Measurements from ENCODE around the gene QRFPR. TPM values are rescaled to one million over a fixed set of nuclear protein-coding genes. Genes with fewer than 3 reads are reported as not detected.

The QRFPR gene
- total and polyA plus RNA-seq, 2 of the 8 experiments (the other 6 are each of a cell fraction or from before 2014, with no cell fraction given), result 1.0 to 2.9 TPM

DNA sequence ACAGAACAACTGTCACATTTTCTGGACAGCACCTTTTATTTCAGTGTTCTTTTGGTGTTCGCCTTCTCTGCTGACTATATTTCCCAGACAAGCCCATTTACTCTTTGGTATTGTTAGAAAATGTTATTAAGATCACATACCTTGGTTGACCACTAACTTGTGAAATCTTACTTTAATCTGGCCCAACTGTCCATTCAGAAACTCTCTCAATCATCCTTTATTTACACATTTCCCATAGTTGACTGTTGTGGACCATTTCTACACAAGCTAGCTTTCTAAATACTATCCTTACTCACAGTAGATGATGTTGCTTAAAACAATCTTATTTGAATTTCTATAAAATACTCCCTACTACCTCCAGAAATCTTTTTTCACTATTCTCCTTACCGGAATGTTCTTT, 64.7 kb downstream of the QRFPR start:
- H3K79me1 ChIP-seq (ENCODE audit: low read depth, low read length), result no peaks in the 10 kb centered on the region
- no peak overlapping the region for H3K9ac ChIP-seq (replicated peaks in 1 of 4; ENCODE audit: extremely low read depth in 1 of 4, low read depth in 3 of 4, low read length in 3 of 4)
- no peaks in the 10 kb centered on the region for H3K9me3 ChIP-seq (ENCODE audit: insufficient read depth in 2 of 2, low read depth in 1 of 2, low read length in 1 of 2)
- POLR2A ChIA-PET (ENCODE audit: partially characterized antibody), result no interaction called here
- H2AFZ ChIP-seq (ENCODE audit: low read length), result no peak overlapping the region
- H4K8ac ChIP-seq (ENCODE audit: extremely low read depth, insufficient read depth, low read length), result no peak overlapping the region
- no peak overlapping the region for H3K23ac ChIP-seq (ENCODE audit: insufficient read length)
- H2BK5ac ChIP-seq (ENCODE audit: low read depth, low read length), result no peak overlapping the region
- no peak overlapping the region for H3K56ac ChIP-seq (replicated peaks; ENCODE audit: insufficient read length, low read depth, low read length)
- H3K27me3 ChIP-seq (replicated peaks in 1 of 4; ENCODE audit: control insufficient read depth in 3 of 4, extremely low read depth in 1 of 4, insufficient read depth in 3 of 4, low read length in 3 of 4), result no peaks in the 10 kb centered on the region
- H3K27ac ChIP-seq (ENCODE audit: low read depth, low read length), result no peak overlapping the region
- no peak overlapping the region for H3K4me3 ChIP-seq (ENCODE audit: extremely low read depth in 1 of 4, insufficient read depth in 2 of 4, low read depth in 3 of 4, low read length in 4 of 4)
- H3K18ac ChIP-seq (ENCODE audit: extremely low read depth, low read length), result no peak overlapping the region
- no peaks in the 10 kb centered on the region for H4K20me1 ChIP-seq (replicated peaks in 1 of 2; ENCODE audit: control insufficient read depth in 1 of 2, insufficient read depth in 2 of 2, low read length in 2 of 2)
- FAIRE-seq (no peak), DNase-seq (ENCODE audit: low read depth in 1 of 2, low spot score in 2 of 2) (no peak)
- no peak overlapping the region for H2BK120ac ChIP-seq (replicated peaks; ENCODE audit: low read depth, low read length)
- no peak overlapping the region for H2BK15ac ChIP-seq (ENCODE audit: low read length)
- H3K79me2 ChIP-seq (ENCODE audit: control insufficient read depth in 1 of 2, insufficient read depth in 2 of 2, low read length in 2 of 2), result no peaks in the 10 kb centered on the region
- no peak overlapping the region for H2BK12ac ChIP-seq (ENCODE audit: low read depth, low read length)
- no peak overlapping the region for H2BK20ac ChIP-seq (ENCODE audit: low read length)
- no peak overlapping the region for H3K4me2 ChIP-seq (ENCODE audit: insufficient read depth in 1 of 2, low read depth in 2 of 2, low read length in 2 of 2)
- H3K36me3 ChIP-seq (ENCODE audit: control insufficient read depth in 2 of 4, insufficient read depth in 4 of 4, low read length in 3 of 4), result no peaks in the 10 kb centered on the region
- H3K14ac ChIP-seq (ENCODE audit: insufficient read length), result no peak overlapping the region
- no peak overlapping the region for H4K91ac ChIP-seq (replicated peaks; ENCODE audit: insufficient read length, low read length)
- H2AK5ac ChIP-seq (ENCODE audit: low read depth, low read length), result no peak overlapping the region
- no peak overlapping the region for H4K5ac ChIP-seq (ENCODE audit: insufficient read length, low read depth, low read length)
- no peaks in the 10 kb centered on the region for H3K4me1 ChIP-seq (replicated peaks in 1 of 4; ENCODE audit: control insufficient read depth in 3 of 4, insufficient read depth in 4 of 4, low read length in 3 of 4)
- no peak overlapping the region for H3K4ac ChIP-seq (replicated peaks; ENCODE audit: insufficient read length, low read depth, low read length)
- H3K23me2 ChIP-seq (ENCODE audit: low read depth, low read length), result no peaks in the 10 kb centered on the region
- CTCF ChIA-PET (ENCODE audit: partially characterized antibody), result no interaction called here
- 86% methylated on average over 2 of the region's 2 CpGs; no CpG with 5 or more reads in 1 of the 2 experiments for WGBS, 2 experiments (ENCODE audit: extremely low coverage in 1 of 2, insufficient coverage in 1 of 2, insufficient read length in 1 of 2, insufficient replicate concordance in 2 of 2, low coverage in 1 of 2, low lambda C conversion rate in 2 of 2, missing lambda C conversion rate in 1 of 2)
- TF ChIP-seq TAF1 (IDR thresholded peaks at IDR 0.05; ENCODE audit: low read depth, low read length) (no peak), FOSL1 (IDR thresholded peaks at IDR 0.05; ENCODE audit: insufficient read depth, low read depth, low read length) (no peak)
